ENCODE results near the gene CAMLG. TPM values are rescaled to one million over a fixed set of nuclear protein-coding genes. Genes with fewer than 3 reads are reported as not detected.

Gene CAMLG
- total RNA-seq, 6 donors from 2014 or later = 12.4 to 38.2 (median 20.5) TPM

- TF ChIP-seq POLR2A (IDR thresholded peaks at IDR 0.05) = no peak
- ATAC-seq (ENCODE audit: low FRiP score in 2 of 2) = no peak
- Histone ChIP-seq H3K4me1 (no peaks in the 10 kb centered on the region), H3K27me3 (no peaks in the 10 kb centered on the region), H3K36me3 (peaks cover 54 to 97% (median 69%) of the 10 kb centered on the region in 4 donors), H3K27ac (no peak overlapping the region), H3K4me3 (no peak overlapping the region), H3K9me3 (no peaks in the 10 kb centered on the region)
- no peak for DNase-seq
- WGBS, 2 donors = 94 to 100% methylated on average over 1 of the region's 1 CpG
These were observed 49.3 kb downstream of the CAMLG start for GRCh38 chr5:134787692-134788091.

- no peak overlapping the region for H3K27ac ChIP-seq
- no peaks in the 10 kb centered on the region for H3K27me3 ChIP-seq
- 97 to 100% methylated on average over 2 of the region's 2 CpGs for WGBS, 2 donors
- H3K4me1 ChIP-seq = no peaks in the 10 kb centered on the region
- DNase-seq (no peak), ATAC-seq (ENCODE audit: low FRiP score in 2 of 2) (no peak)
- H3K9me3 ChIP-seq = no peaks in the 10 kb centered on the region
- H3K36me3 ChIP-seq = peaks cover 54 to 96% (median 63%) of the 10 kb centered on the region in 4 donors
- no peak overlapping the region for H3K4me3 ChIP-seq
- TF ChIP-seq EP300 (IDR thresholded peaks at IDR 0.05) = no peak
- no peak for TF ChIP-seq POLR2AphosphoS5 (IDR thresholded peaks at IDR 0.05)
- no peak for TF ChIP-seq POLR2A (IDR thresholded peaks at IDR 0.05)
- no peak for TF ChIP-seq CTCF (IDR thresholded peaks at IDR 0.05)
These were observed 53.2 kb downstream of the CAMLG start for GRCh38 chr5:134791580-134791979.

GRCh38 chr5:134792286-134792685, 53.9 kb downstream of the CAMLG start:
- TF ChIP-seq CTCF (IDR thresholded peaks at IDR 0.05) = no peak
- no peak for TF ChIP-seq POLR2A (IDR thresholded peaks at IDR 0.05)
- no peak for TF ChIP-seq EP300 (IDR thresholded peaks at IDR 0.05)
- no peak for TF ChIP-seq POLR2AphosphoS5 (IDR thresholded peaks at IDR 0.05)
- H3K27ac ChIP-seq = no peak overlapping the region
- no peaks in the 10 kb centered on the region for H3K9me3 ChIP-seq
- DNase-seq (no peak), ATAC-seq (ENCODE audit: low FRiP score in 2 of 2) (no peak)
- H3K36me3 ChIP-seq = peaks cover 47 to 96% (median 63%) of the 10 kb centered on the region in 4 donors
- H3K27me3 ChIP-seq = no peaks in the 10 kb centered on the region
- H3K4me1 ChIP-seq = no peaks in the 10 kb centered on the region
- whole genome bisulfite sequencing, 2 donors = 86 to 90% methylated on average over 3 of the region's 3 CpGs
- H3K4me3 ChIP-seq = no peak overlapping the region

DNA sequence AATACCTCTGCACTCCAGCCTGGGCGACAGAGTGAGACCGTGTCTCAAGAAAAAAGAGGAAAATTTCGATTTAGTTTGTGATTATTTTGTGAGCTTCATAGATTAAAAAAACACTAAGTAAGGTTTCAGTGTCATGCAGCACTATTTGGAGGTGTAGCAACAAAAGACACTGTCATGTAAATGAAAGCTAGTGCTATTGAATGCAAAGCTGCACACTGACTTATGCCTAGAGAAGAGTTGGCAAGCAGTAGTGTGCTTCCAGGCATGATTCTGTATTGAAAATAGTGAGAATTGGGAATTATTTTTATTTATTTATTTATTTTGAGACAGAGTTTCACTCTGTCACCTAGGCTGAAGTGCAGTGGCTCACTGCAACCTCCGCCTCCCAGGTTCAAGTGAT, 54.8 kb downstream of the CAMLG start:
- Histone ChIP-seq H3K9me3 (no peaks in the 10 kb centered on the region), H3K27me3 (no peaks in the 10 kb centered on the region), H3K27ac (no peak overlapping the region), H3K4me1 (no peaks in the 10 kb centered on the region), H3K36me3 (peaks cover 46 to 96% (median 69%) of the 10 kb centered on the region in 4 donors), H3K4me3 (no peak overlapping the region)
- DNase-seq (no peak), ATAC-seq (ENCODE audit: low FRiP score in 2 of 2) (no peak)
- no peak for TF ChIP-seq POLR2A (IDR thresholded peaks at IDR 0.05)
- TF ChIP-seq CTCF (IDR thresholded peaks at IDR 0.05) = no peak
- TF ChIP-seq POLR2AphosphoS5 (IDR thresholded peaks at IDR 0.05) = no peak
- TF ChIP-seq EP300 (IDR thresholded peaks at IDR 0.05) = no peak
- WGBS, 2 donors = 92 to 95% methylated on average over 4 of the region's 4 CpGs

GRCh38 chr5:134794082-134794481, 55.7 kb downstream of the CAMLG start:
- no peaks in the 10 kb centered on the region for H3K4me1 ChIP-seq
- H3K27me3 ChIP-seq = no peaks in the 10 kb centered on the region
- DNase-seq (no peak), ATAC-seq (ENCODE audit: low FRiP score in 2 of 2) (no peak)
- peaks cover 39 to 99% (median 68%) of the 10 kb centered on the region in 4 donors for H3K36me3 ChIP-seq
- WGBS, 2 donors = 92 to 94% methylated on average over 2 of the region's 2 CpGs
- H3K4me3 ChIP-seq = no peak overlapping the region
- TF ChIP-seq POLR2AphosphoS5 (IDR thresholded peaks at IDR 0.05) (no peak), EP300 (IDR thresholded peaks at IDR 0.05) (no peak), CTCF (IDR thresholded peaks at IDR 0.05) (no peak), POLR2A (IDR thresholded peaks at IDR 0.05) (no peak)
- H3K27ac ChIP-seq = no peak overlapping the region
- no peaks in the 10 kb centered on the region for H3K9me3 ChIP-seq

All from upper lobe of left lung (tissue), 6 donors.